Left colon (tissue), 2 donors: ENCODE results near the gene USP54. TPM values are rescaled to one million over a fixed set of nuclear protein-coding genes. Genes with fewer than 3 reads are reported as not detected.
A peak's percentile ranks its signal among the peaks of the same experiment; 100 is the strongest.

Experiments
- ATAC-seq: fragments of 200-7000 bp; cut with Tn5 transposase; one replicate; pipeline ENCODE4 v1.9.1; 2020; ENCODE audit warnings: mild to moderate bottlenecking, moderate library complexity
- DNase-seq, 2 donors: peaks; one replicate each; pipeline ENCODE4 v3.0.0-alpha.2; 2020
- intact Hi-C, 2 donors: fragments of 100-400 bp; cut with DNase I in 1 of 2; cut with micrococcal nuclease in 1 of 2; formaldehyde crosslinking; loops; one replicate each; pipeline versions ENCODE4 v1.11.2 to v1.14.0; 2022; cut with DNase I, micrococcal nuclease
- total RNA-seq, 2 donors: library from RNA; stranded (reverse); fragmentation: NEBNext Ultra II Directional; extraction: Animal tissue kit (Norgen Biotek cat#: 25700); gene quantifications; one replicate each; pipeline ENCODE4 v1.2.1, GENCODE V29; 2021
- donor health status: DM: no; HTN: no; CAD: no.
- donor health status: DM: yes; HTN: yes; CAD: no.

The USP54 gene
- total RNA-seq, 2 donors from 2014 or later: 111 to 121 TPM

DNA sequence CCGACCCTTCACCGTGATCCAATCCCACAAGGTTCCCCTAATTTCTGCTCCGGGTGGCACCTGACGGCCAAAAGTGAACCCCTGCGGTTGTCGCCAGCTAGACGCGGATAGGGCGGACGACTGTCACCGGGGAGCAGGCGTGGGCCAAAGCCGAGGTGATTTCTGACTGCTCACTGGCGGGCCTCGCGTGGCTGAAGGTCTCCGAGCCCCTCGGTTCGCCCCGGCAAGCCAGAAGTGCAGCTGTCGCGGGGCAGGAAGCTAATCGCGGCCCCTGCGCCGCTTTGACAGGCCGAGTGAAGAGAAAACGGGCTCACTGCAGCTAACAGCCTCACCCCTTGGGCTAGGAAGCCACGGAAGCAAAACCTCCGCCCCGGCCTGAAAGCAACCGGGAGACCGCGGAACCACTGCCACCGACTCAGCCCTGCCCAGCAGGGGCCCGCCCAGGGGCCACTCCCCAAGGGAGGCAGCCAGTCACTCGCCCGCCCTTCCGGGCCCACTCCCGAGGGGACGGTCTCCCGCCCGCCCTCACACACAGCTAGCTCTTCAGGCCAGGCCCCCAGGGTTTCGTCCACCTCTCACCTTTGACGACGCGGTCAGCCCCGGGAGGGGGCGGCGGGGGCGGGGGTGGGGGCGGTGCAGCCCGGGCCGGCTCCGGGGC is 95.8 kb downstream of the USP54 start:
- peak; percentile 93 for ATAC-seq
- peak; percentile 93 to 96 for DNase-seq
- intact Hi-C loops: no loop called here

DNA sequence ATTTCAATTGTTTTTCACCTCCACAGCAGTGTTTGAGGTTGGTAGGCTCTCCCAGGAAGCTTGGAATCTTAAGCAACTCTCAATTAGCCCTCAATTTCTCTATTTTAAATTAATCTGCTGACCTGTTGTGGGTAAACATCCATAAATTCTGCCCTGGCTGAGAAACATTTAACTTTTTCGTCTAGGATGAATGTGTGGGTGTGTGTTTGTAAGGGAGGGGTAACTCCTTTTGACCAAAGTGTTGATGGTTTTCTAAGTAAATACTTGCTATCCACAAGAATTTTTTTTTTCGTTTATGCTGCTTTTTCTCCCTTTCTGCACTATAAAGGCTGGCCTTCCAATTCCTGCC is 96.3 kb downstream of the USP54 start:
- peak; percentile 2 for ATAC-seq
- no peak for DNase-seq
- intact Hi-C loops: no loop called here

DNA sequence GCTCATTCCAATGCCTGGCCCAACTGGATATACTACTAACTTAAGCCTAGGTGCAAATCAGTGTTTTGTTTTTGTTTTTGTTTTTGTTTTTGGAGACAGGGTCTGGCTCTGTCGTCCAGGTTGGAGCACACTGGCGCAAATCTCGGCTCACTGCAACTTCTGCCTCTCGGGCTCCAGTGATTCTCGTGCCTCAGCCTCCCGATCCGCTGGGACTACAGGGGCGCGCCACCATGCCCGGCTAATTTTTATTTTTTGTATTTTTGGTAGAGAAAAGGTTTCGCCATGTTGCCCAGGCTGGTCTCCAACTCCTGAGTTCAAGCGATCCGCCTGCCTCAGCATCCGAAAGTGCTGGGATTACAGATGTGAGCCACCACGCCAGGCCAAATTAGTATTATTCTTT is 96.9 kb downstream of the USP54 start:
- peak in 1 of 2 donors; percentile 7 for DNase-seq
- intact Hi-C loops: no loop called here
- ATAC-seq: no peak

GRCh38 chr10:73493781-73494180 is 97.4 kb downstream of the USP54 start:
- intact Hi-C loops: no loop called here
- ATAC-seq (no peak), DNase-seq (no peak)

DNA sequence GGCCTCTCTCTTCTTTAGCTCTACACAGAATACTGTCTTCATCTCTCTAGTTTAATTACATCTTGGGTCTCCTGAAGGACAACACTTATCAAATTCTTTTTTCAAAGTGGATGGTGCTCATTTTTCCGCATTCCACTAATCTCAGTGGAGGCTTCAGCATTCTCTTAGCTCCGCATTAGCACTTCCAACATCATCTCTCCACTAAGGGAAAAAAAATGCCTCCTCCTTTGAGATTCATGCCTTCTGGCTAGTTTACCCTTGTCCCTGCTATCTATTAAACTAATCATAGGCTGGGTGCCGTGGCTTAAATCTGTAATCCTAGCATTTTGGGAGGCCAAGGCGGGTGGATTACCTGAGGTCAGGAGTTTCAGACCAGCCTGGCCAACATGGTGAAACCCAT is 104.5 kb downstream of the USP54 start:
- no peak for DNase-seq
- no peak for ATAC-seq
- intact Hi-C loops: no loop called here

DNA sequence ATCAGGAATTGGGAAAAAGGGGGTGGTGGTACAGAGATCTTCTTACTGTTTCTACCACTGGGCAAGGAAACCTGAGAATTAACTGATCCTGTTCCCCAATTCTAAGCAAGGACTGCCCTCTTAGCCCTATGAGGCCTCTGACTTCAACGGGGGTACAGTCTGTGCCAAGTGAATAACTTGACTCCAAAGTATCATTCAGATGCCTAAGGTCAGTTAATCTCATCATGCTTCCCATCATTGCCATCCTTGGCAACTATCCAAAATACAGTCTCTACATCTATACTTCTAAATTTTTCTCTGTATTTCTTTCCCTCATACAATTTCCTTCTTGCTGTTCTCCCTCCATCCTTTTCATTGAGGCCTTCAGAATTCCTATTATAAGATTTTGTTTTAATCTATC is 105.8 kb downstream of the USP54 start:
- DNase-seq (no peak), ATAC-seq (no peak)
- intact Hi-C loops: no loop called here

DNA sequence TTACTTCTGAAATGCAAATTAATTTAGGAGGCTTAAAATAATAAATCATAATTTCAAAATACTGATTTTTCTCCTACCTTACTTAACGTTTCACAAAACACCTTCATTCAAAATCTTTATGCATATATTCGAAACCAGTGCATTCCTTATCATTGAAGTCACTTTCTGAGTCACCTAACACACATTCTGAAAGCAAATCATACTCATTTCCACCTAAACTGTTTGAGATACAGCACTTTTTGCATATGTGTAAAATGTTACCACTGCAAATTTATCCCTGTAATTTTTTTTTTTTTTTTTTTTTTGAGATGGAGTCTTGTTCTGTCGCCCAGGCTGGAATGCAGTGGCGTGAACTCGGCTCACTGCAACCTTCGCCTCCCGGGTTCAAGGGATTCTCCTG is 111.0 kb downstream of the USP54 start:
- no peak for DNase-seq
- intact Hi-C loops: no loop called here
- ATAC-seq: no peak

GRCh38 chr10:73478636-73479035 is 112.5 kb downstream of the USP54 start:
- intact Hi-C loops: no loop called here
- ATAC-seq (no peak), DNase-seq (no peak)

GRCh38 chr10:73471226-73471625 is 119.9 kb downstream of the USP54 start:
- ATAC-seq (no peak), DNase-seq (no peak)
- intact Hi-C loops: no loop called here

DNA sequence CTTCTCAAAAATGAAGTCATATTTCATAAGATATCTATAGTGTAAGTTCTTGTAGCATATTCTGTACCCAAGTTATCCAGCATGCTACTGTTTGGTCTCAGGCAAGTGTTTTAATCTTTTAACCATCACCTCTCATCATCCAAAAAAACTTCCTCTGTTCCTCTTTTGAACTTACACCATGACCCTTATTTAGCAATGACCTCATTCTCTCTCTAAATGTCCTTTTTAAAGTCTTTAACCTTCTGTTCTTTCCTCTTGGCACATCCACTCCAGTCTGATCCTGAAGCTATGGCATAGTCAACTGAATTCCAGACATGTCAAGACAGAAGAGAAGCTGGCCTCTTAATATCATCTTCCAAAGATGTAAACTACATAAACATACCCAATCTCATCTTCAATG is 121.6 kb downstream of the USP54 start:
- ATAC-seq (no peak), DNase-seq (no peak)
- intact Hi-C loops: no loop called here

GRCh38 chr10:73467206-73467605 is 123.9 kb downstream of the USP54 start:
- no peak for DNase-seq
- no peak for ATAC-seq
- intact Hi-C loops: no loop called here

DNA sequence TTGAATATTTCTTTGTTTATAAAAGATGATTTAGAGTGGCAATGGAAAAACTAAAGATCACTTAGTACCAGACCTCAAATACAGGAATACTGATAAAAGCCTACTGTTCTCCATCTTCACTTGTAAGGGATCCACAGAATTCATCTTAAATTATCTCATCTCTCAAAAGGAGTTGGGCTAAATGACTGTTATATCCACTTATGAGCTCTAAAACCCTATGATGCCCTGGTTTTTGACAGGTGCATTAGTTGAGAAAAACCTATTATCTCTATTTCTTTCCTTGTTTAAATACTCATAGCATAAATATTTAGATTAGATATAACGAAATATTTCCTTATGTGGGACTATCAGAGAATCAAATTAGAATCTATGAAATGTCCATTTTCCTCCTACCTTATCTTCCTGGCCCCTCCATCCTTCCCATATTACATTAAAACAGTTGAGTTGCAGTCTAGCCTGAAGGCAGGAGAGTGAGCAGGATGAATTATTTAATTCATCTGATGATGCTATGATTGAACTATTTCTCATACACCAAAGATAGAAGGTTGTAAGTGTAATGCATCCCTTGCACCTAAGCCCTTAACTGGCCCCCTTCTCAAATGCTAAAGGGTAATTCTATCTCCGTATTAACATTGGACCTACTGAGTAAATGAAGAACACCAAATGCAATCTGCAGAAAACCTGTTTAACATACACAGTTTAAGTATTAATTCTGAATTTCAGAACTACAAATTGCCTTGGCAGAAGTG is 125.0 kb downstream of the USP54 start:
- ATAC-seq (no peak), DNase-seq (no peak)
- intact Hi-C loops: no loop called here

DNA sequence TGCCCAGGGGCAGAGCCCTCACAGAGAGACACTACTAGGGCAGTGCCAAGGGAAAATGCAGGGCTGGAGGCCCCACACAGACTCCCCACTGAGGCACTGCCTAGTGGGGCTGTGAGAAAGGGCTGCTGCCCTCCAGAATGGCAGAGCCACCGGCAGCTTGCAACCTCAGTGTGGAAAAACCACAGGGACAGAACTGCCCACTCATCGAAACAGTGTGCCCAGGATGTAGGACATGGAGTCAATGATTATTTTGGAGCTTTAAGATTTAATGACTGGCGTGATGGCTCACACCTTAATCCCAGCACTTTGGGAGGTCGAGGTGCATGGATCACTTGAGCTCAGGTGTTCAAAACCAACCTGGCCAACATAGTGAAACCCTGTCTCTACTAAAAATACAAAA is 130.2 kb downstream of the USP54 start:
- intact Hi-C loops: no loop called here
- no peak for DNase-seq
- no peak for ATAC-seq

GRCh38 chr10:73459683-73460314 is 131.3 kb downstream of the USP54 start:
- intact Hi-C loops: no loop called here
- peak; percentile 97 for ATAC-seq
- DNase-seq: no peak

DNA sequence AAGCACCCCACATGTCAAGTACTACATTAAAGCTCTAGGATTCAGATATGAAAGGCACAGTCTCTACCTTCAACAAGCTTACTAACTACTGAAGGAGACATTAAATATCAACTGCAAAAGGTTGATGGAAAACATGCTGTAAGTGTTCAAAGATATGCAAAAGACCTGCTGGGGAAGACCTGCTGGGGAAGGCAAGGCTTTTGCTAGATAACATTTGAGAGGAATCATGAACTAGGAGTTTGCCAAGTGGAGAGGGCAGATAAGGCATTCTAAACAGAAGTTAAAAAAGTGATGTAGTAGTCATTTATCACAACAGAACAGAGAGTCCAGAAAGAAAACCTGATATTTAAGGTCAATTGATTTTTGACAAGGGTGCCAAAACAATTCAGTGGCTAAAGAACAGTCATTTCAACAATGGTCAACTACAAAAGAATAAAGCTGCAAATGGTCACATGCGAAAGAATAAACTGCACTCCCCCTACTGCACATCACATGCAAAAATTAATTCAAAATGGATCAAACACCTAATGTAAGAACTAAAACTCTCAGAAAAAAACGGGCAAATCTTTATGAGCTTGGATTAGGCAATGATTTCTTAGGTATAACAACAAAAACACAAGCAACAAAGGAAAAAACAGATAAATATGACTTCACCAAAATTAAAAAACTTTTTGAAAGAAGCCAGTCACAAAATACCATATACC is 134.8 kb downstream of the USP54 start:
- no peak for DNase-seq
- intact Hi-C loops: no loop called here

GRCh38 chr10:73449113-73449512 is 142.0 kb downstream of the USP54 start:
- ATAC-seq: no peak
- intact Hi-C loops: no loop called here
- no peak for DNase-seq

More for the DNA sequence above, 134.8 kb downstream of the USP54 start:
- ATAC-seq: no peak

GRCh38 chr10:73448384-73448783 is 142.8 kb downstream of the USP54 start:
- ATAC-seq (no peak), DNase-seq (no peak)
- intact Hi-C loops: no loop called here
